NCI-H2196 treated with DMSO at 0.1 percent for 48 hours (cell line): Measurements from ENCODE around the gene GRK2.
A peak's percentile ranks its signal among the peaks of the same experiment; 100 is the strongest.
"Not testable (repeated sequence)": the region's sequence is repeated elsewhere in the genome, so short reads cannot be mapped to it uniquely, and the experiment has no call there.

Source experiments
- DNase-seq: peaks from one replicate; lab custom pipeline; 2025; ENCODE audit not compliant: unreplicated experiment; lab: John Stamatoyannopoulos, UW

The GRK2 gene

DNA sequence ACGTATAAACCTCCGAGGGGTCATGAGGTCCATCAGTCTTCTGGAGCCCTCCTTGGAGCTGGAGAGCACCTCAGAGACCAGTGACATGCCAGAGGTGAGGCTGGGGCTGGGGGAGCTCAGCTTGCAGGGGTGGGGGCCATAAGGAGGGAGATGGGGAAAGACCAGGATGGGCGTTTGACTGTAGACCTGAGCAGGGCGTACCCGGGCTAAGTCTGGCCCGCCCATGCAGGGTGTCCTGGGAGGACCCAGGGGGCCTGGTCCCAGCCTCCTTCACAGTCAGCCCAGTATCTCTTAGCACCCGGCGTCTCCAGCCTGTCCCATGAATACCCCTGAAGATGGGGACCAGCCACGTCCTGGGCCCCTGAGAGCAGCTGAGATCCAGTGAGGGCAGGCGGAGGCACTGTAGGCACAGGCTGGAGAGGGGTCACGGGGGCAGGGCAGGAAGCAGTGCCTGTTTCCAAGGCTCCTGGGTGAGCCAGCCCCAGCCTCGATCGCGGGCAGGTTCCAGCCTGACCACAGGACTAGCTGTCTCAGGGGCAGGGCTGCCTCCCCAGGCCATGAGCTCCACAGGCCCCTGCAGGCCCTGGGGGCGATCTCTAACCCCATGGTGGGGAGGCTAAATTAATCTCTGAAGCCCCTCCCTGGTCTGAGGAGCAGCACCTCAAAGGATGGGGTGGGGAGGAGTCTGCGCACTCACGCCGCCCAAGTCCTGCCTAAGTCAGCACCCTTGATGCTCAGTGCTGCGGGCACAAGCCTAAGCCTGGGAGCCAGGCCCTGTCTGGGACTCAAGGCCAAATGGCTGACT lies 44.2 kb downstream of the GRK2 start:
- no peak for DNase-seq

DNA sequence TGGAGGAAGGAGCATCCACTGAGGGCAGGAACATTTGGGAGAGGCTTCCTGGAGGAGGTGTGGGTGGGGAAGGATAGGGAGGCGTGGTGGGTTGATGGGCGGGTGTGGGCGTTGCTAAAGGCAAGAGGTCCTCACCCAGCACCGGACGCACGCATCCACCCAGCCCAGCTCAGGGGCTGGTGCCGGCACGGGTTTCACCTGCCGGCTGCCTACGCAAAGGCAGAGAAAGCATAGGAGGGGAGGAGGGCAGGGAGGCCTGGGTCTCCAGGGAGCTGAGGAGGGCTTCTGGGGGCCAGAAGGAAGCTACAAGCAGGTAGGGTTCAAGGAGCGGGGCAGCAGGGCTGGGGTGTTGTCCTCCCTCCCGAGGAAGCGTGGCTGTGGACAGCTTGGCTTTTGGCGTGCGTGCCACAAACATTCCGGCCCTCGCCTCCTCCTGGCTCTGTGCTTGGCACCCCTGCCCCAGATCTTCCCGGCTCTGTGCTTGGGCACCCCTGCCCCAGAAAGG lies 44.8 kb downstream of the GRK2 start:
- no peak for DNase-seq

DNA sequence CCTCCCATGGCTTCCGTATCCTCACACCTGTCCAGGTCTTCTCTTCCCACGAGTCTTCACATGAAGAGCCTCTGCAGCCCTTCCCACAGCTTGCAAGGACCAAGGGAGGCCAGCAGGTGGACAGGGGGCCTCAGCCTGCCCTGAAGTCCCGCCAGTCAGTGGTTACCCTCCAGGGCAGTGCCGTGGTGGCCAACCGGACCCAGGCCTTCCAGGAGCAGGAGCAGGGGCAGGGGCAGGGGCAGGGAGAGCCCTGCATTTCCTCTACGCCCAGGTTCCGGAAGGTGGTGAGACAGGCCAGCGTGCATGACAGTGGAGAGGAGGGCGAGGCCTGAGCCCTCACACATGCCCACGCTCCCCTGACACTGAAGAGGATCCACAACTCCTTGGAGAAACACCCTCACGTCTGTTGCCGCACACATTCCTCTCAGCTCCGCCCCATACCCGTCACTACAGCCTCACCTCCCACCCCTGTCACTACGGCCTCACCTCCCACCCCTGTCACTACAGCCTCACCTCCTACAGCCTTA lies 45.3 kb downstream of the GRK2 start:
- DNase-seq: no peak

DNA sequence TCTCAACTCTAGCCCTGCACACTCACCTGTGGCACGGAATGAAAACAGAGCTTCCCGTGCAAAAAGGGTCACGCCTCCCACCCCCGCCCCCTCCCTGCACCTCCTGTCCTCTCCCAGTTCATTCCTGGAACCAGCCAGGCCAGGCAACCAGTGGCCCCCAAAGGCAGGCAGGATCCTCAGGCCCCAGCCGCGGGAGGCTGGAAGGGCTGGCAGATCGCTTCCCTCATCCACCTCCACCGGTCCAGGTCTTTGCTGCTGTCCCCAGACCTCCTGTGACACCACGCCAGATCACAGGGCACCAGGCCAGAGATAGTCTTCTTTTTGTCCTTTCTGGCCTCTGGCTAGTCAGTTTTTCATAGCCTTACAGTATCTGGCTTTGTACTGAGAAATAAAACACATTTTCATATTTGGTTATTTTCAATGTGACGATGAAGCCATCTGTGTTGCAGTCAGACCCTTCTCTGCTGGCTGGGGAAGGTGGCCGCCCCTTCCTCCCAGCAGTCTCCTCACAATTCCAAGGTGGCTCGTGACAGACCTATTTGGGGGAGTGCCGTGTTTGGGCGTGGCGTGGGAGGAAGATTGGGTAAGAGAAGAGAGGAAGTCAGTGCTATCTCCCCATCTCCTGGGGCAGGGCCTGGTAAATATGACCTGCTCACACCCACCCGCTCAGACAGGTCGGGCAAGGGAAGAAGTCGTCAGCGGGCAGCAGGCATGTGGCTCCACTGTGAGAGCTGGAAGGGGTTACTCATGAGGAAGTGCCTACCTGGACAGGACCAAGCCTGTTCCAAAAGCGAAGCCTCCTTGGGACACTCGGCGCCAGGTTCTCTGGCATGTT lies 46.1 kb downstream of the GRK2 start:
- DNase-seq: no peak

DNA sequence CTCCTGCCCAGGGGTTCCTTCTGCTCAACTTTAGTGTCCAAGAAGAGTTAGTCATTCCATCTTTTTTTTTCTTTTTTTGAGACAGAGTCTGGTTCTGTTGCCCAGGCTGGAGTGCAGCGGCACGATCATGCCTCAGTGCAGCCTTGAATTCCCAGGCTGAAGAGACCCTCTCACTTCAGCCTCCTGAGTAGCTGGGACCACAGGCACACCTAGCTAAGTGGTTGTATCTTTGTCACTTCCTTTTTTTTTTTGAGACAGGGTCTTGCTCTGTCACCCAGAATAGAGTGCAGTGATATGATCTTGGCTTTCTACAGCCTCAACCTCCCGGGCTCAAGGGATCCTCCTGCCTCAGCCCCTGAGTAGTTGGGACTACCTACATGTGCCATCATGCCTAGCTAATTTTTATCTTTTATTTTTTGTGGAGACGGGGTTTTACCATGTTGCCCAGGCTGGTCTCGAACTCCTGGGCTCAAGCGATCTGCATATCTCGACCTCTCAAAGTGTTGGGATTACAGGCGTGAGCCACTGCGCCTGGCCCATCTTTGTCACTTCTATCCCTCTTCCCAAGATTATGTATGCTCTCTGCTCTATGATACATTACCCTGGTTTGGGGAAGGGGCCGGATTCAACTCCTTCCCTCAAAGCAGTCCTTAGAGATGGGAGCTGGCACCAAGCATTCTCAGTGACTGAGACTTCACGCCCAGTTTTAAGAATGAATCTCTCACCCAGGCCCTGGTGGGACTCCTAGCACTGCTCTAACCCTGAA lies 47.0 kb downstream of the GRK2 start:
- no peak for DNase-seq

DNA sequence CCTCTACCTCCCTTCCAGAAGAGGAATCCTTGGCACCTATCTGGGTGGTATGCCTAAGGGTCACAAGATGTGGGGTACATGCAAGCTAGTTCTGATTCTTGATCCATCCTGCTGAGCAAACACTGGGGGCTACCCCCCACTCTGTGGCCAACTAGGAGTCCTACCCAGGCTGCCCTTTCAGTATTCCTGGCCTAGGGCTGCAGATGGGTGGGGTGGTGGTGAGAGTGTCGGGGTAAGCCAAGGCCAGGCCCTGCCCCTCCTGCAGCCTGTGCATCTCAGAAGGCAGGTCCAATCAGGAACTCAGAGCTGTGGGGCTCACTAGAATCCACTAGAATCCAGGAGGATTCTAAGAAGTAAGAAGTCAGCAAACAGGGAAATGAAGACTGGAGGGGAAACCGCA lies 47.9 kb downstream of the GRK2 start:
- DNase-seq: no peak

DNA sequence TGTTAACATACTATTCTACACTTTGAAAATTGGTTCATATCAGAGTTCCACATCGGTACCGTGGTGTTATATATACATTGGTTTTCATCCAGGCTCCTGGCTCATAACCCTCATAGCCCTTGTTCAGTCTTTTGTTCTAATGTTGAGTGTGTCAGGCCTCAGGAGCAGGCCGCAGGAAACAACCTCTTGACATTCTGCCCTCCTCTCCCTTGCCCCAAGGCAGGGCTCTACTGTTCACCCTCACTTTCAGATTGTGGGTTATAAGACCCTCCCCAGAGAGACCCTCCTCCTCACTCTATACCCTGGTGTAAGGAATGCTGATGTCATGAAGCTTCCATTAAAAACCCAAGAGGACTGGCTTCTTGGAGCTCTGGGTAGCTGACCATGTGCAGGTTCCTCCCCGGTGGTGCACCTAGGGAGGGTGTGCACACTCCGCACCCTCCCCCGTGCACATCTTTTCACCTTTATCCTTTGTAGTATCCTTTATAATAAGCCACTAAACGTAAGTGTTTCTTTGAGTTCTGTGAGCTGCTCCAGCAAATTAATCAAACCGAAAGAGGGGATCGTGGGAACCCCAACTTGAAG lies 49.1 kb downstream of the GRK2 start:
- DNase-seq: no peak

DNA sequence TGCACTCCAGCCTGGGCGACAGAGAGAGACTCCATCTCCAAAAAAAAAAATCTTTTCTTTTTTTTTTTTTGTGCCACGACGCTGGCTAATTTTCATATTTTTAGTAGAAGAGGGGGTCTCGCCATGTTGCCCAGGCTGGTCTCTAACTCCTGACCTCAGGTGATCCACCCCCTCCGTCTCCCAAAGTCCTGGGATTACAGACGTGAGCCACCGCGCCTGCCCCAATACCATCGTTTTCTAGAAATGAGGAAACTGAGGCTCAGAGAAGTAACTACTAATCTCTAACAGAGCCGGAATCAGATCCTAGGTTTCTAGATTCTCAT lies 50.6 kb downstream of the GRK2 start:
- no peak for DNase-seq

DNA sequence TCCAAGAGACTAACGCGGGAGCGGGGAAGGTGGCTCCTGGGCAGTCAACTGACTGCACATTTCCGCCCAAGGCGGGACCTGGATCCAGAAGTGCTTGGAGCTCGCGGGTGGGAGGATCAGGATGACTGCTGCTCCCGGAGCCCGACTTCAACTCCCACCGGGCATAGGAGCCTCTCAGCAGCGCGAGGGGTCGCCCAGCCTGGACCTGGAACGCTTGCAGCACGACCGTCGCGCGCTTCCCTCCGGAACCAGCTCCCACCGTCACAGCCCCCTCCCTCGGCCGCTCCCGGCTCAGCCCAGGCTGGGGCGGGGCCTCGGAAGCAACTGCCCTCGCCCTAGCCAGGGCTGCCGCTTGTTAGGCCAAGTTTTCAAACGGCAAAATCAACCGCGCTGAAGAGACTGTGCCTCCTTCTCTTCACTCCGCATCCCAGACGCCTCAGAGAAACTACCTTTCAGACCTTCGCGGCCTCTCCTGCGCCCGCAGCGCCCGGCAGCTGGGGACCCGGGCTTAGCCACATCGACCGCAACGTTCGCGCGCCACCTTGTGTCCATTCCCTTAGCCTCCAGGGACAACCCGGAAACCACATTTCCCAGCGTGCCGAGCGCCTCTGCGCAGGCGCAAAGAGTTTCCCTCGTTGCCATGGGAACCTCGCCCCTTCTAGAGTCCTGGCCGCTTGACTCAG lies 51.1 kb downstream of the GRK2 start:
- DNase-seq: peak; percentile 95

DNA sequence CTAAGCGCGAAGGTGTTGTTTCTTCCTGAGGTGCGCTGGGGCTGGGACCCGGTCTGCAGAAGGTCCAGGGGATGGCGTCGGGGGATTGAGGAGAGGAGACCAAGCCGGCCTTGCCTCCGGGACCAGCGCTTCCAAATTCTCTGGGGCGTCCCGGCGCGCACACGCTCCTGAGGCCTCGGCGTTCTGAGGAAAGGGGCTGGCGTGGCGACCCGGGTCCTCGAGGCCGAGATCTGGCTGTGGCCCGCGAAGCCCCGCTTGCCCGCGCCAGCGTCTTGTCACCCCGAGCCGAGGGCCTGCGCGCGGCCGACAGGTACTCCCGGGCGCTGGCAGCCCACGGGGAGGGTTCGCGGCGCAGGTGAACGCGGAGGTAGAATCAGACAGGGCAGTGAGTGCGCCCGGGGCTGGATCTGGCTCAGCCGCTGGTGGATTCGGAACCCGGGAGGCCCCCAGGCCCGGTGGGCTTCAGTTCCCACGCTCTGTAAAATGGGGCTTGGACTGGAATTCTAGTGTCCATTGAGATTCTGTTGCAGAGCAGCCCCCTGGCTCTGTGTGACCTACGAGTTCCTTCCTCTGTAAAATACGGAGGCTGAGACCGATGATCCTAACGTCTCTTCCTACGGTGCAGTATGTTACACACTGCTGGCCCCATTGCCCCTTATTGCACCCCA lies 51.7 kb downstream of the GRK2 start:
- no peak for DNase-seq

DNA sequence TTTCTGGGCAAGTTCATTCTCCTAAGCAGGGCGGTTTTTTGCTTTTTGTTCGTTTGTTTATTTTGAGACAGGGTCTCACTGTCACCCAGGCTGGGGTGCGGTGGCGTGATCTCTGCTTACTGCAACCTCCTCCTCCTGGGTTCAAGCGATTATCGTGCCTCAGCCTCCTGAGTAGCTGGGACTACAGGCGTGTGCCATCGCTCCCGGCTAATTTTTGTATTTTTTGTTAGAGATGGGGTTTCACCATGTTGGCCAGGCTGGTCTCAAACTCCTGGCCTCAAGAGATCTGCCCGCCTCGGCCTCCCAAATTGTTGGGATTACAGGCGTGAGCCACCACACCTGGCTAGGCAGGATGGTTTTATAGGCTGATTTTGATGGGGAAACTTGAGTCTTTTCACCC lies 52.6 kb downstream of the GRK2 start:
- not testable (repeated sequence) for DNase-seq

DNA sequence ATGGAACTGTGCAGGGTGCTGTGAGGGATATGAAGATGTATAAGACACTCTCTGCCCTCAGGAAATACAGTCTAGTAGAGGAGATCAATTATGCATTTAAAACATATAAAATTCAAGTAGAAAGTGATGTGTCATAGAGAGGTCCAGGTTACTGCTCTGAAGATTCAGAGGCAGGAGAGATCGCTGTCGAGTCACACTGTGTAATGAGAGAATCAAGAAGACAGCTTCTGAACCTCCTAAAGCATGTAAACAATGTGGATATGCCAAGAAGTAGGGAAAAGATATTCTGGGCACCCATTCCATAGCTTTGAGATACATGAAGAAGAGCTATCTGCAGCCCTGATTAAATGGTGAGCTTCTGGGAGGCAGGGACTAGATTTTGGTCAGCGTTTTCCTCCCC lies 53.7 kb downstream of the GRK2 start:
- no peak for DNase-seq

DNA sequence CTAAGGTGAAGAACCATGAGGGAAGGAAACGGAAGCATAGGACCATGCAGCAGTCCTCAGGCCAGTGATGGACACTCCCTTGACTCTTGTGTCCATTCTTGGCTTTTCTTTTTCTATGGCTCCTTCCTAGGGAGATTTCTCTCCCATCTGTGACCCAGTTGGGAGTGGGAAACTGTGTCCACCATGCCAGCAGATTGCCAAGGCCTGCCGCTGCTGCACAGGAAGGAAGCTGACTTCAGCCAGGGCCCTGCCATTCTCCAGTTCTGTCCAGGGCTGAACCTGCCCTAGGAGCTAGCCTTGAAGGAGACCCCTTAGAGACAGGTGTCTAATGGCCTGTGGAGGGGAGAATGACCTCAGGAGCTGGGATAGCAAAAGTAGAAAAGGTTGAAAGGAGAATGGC lies 54.4 kb downstream of the GRK2 start:
- no peak for DNase-seq

DNA sequence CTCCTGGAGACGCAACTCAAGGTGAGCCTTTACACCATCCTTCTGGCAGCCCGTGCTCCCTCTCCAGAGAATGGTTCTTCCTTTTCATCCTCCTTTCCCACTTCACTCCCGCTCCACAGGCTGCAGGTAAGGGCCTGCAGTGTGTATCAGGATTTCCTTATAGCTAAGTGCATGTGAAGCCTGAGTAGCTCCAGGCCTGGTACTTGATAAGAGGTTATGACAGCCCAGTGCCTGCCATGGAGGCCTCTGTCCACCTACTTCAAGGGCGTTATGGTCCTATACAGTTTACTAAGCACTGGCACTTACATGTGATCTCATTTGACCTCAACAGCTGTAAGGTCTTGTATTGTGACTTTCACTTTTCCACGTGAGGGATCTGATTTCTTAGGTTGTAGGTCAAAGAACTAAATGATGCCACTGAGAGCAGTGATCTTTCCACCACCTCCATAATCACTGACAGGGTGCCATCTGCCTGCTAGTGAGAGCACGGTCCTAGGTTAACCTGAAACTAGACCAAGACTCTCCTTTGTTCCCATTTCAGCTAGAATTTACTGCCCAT lies 55.1 kb downstream of the GRK2 start:
- DNase-seq: no peak

DNA sequence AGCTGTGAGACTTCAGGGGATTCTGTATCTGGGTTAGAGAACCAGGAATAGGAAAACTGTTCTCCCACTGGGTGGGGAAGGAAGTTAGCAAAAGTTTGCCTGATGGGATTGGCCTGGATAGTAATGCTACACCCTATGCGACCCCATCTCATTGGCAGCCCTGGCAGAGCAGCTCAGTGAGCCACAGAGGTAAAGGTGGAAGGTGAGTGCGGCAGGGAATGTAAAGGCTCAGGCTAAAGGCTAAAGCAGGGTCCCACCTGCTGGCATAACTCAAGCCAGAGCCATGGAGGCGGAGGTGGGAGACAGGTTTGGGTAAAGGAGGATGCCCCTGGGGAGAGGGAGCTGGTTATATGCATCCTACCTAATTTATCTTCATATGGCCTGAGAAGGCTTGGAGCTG lies 55.8 kb downstream of the GRK2 start:
- DNase-seq: no peak

DNA sequence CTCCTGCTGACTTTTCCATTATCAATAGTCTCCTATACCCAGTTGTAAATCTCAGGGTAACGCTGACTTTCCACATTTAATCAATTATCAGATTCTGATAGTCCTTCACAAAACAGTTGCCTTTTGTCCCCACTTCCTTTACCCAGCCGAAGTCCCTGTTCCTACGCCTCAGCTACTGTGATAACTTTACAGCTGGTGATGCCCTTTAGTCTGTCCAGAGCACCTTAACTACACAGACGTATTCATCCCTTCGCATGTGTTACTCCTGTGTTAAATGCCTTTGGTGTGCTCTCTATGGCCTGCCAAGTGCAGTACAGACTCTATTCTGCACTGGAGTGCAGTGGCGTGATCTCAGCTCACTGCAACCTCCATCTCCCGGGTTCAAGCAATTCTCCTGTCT lies 57.3 kb downstream of the GRK2 start:
- no peak for DNase-seq

DNA sequence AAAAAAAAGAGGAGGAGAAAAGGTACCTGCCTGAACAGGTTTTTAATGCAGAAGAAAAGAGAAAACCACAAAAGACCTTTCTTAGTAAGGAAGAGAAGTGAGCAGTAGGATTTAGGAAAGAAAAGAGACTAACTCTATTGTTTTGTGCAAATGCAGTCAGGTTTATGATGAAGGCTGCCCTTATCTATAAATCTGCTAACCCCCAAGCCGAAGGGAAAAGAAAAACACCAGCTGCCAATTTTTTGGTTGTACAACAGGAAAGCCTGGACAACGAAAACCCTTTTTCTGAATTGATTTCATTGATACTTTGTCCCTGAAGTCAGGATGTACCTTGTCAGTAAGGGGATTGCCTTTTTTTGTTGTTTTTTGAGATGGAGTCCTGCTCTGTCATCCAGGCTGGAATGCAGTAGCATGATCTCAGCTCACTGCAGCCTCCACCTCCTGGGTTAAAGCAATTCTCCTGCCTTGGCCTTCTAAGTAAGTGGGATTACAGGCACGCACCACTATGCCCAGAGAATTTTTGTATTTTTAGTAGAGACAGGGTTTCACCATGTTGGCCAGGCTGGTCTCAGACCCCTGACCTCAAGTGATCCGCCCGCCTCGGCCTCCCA lies 65.9 kb downstream of the GRK2 start:
- DNase-seq: no peak
